HG02759 (cell line): ENCODE results near the gene NOL3.

ENCODE experiments used
- ATAC-seq: cut with Tn5 transposase; IDR thresholded peaks from one replicate; pipeline ENCODE4 v1.9.1; 2021; ENCODE audit warnings: mild to moderate bottlenecking, moderate library complexity; ENCODE audit not compliant: unreplicated experiment

NOL3 gene

GRCh38 chr16:67154578-67155294 is 15.6 kb upstream of the NOL3 start:
- ATAC-seq = no peak

- peak; percentile 35 for ATAC-seq
Measured at GRCh38 chr16:67155295-67156142, 14.8 kb upstream of the NOL3 start.

GRCh38 chr16:67156143-67156844 is 14.0 kb upstream of the NOL3 start:
- ATAC-seq = no peak

- no peak for ATAC-seq
Measured at GRCh38 chr16:67157106-67157748, 13.1 kb upstream of the NOL3 start.

GRCh38 chr16:67157892-67158635 is 12.3 kb upstream of the NOL3 start:
- no peak for ATAC-seq

GRCh38 chr16:67158637-67159600 is 11.4 kb upstream of the NOL3 start:
- ATAC-seq = peak; percentile 42

GRCh38 chr16:67161595-67162058 is 8.7 kb upstream of the NOL3 start:
- no peak for ATAC-seq

- ATAC-seq = no peak
Measured at GRCh38 chr16:67162506-67163163, 7.7 kb upstream of the NOL3 start.

GRCh38 chr16:67163164-67163998 is 7.0 kb upstream of the NOL3 start:
- ATAC-seq = no peak

- no peak for ATAC-seq
Measured at GRCh38 chr16:67163999-67164558, 6.3 kb upstream of the NOL3 start.

GRCh38 chr16:67164599-67165061 is 5.7 kb upstream of the NOL3 start, which contains the start of gene HSF4:
Gene HSF4, plus strand, starts transcription at chr16:67164745. Its CDS starts 67 bp downstream, at chr16:67164812.
- ATAC-seq = no peak

- no peak for ATAC-seq
Measured at GRCh38 chr16:67165121-67166078, 4.9 kb upstream of the NOL3 start.

- no peak for ATAC-seq
Measured at GRCh38 chr16:67166110-67166547, 4.2 kb upstream of the NOL3 start.

- no peak for ATAC-seq
Measured at GRCh38 chr16:67166598-67167168, 3.7 kb upstream of the NOL3 start.

- no peak for ATAC-seq
Measured at GRCh38 chr16:67167588-67167987, 2.8 kb upstream of the NOL3 start.

- no peak for ATAC-seq
Measured at GRCh38 chr16:67169011-67169451, 1.3 kb upstream of the NOL3 start.
